Measurements from ENCODE around the gene ADAMTSL1. TPM values are rescaled to one million over a fixed set of nuclear protein-coding genes. Genes with fewer than 3 reads are reported as not detected.

The ADAMTSL1 gene
- total RNA-seq, 4 donors from 2014 or later = 0.32 to 2.3 (median 1.3) TPM

DNA sequence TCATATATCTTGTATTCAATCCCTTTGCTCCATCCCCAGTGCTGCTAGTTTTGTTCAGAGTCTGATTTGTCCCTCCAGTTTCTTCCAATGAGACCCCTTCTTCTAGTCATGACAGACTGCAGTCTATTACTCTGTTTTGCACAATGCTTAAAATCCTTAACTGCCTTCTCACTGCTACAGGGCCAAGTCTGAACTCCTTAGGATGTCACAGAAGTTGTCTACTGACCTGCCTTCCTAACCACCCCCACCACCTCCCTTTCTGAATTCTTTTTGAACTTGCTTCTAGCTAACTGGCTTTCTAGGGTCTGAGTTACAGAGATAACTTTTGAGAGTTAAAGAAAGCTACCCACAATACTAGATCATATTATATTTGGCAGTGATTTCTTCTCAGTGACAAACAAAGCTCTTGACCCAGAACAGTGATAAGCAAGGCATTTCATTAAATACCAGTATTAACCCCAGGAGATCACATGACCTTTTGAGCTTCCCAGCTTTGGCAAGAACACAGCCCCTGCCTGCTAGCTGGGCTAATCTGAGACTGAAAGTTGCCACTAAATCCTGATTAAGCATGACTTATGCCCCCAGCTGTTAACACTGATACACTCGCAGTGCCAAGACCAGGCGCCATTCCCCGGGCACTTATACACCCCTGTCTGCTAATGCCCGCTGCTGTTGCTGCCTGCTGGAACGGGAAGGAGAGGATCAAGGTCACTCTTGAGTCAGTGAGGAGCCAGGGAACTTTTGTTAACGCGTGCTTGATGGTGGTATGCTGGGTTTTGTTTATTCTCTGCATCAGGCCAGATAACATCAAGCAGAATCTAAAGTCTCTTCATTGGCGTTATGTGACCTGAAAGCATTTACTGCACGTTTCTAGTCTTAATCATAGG, 36.4 kb upstream of the ADAMTSL1 start:
- DNase-seq (ENCODE audit: low spot score in 2 of 2) = no peak
- no peaks in the 10 kb centered on the region for H3K36me3 ChIP-seq
- H3K27ac ChIP-seq = no peak overlapping the region
- TF ChIP-seq POLR2AphosphoS5 (IDR thresholded peaks at IDR 0.05) (no peak), EP300 (IDR thresholded peaks at IDR 0.05) (no peak), POLR2A (IDR thresholded peaks at IDR 0.05) (no peak), CTCF (IDR thresholded peaks at IDR 0.05) (no peak)
- WGBS = 30% methylated on average over 9 of the region's 9 CpGs
- H3K9me3 ChIP-seq = no peaks in the 10 kb centered on the region
- H3K4me1 ChIP-seq = peaks cover 22% of the 10 kb centered on the region
- no peaks in the 10 kb centered on the region for H3K27me3 ChIP-seq
- H3K4me3 ChIP-seq = peak overlapping the region; percentile 45

GRCh38 chr9:18438300-18438925, 35.5 kb upstream of the ADAMTSL1 start:
- no peaks in the 10 kb centered on the region for H3K36me3 ChIP-seq
- no peak overlapping the region for H3K27ac ChIP-seq
- TF ChIP-seq CTCF (IDR thresholded peaks at IDR 0.05) (no peak), POLR2A (IDR thresholded peaks at IDR 0.05) (no peak), EP300 (IDR thresholded peaks at IDR 0.05) (no peak), POLR2AphosphoS5 (IDR thresholded peaks at IDR 0.05) (no peak)
- DNase-seq (ENCODE audit: low spot score in 2 of 2) = peak; percentile 68 to 80
- H3K4me3 ChIP-seq = peak overlapping the region; percentile 45
- WGBS = 12% methylated on average over 31 of the region's 31 CpGs
- H3K4me1 ChIP-seq = peaks cover 25% of the 10 kb centered on the region
- no peaks in the 10 kb centered on the region for H3K27me3 ChIP-seq
- no peaks in the 10 kb centered on the region for H3K9me3 ChIP-seq

DNA sequence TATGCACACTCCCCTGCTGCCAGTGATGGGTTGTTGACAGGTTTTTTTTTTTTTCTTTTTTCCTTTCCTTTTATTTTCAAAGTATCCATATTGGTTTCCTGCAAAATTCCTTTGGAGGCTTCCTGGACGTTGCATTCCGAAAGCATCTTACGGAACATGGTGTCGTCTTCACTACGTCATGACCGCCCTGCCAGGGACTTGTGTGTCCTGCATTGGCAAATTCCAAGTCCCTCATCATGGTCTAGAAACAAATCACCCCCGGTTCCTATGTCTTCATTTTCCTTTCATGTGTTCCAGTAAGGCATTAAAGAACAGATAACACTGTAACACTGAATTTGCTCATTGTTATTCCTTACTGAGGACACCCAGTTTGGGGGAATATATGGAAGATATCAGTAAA, 35.0 kb upstream of the ADAMTSL1 start:
- WGBS = 64% methylated on average over 7 of the region's 7 CpGs
- Histone ChIP-seq H3K36me3 (no peaks in the 10 kb centered on the region), H3K9me3 (no peaks in the 10 kb centered on the region), H3K27me3 (no peaks in the 10 kb centered on the region), H3K4me1 (peaks cover 25% of the 10 kb centered on the region), H3K27ac (no peak overlapping the region), H3K4me3 (peak overlapping the region; percentile 45)
- DNase-seq (ENCODE audit: low spot score in 2 of 2) = no peak
- no peak for TF ChIP-seq CTCF (IDR thresholded peaks at IDR 0.05)

DNA sequence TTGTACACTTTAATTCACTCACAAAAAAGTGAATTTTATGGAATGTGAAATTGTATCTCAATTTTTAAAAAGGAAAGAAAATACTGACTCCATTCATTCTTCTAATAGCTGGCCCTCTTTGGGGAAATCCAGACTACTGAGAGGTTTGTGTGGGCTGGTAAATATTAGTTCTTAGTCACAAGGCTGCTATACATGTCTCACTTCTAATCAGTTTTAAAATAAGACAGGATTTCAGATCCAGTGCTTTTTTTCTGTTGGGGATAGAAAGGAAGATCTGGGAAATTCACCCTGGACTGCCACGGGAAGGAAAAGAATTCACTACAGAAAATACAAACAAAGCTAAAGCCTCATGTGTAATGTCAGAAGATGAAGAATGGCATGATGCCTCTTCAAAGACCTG, 32.7 kb upstream of the ADAMTSL1 start:
- H3K27ac ChIP-seq = no peak overlapping the region
- H3K4me1 ChIP-seq = peaks cover 25% of the 10 kb centered on the region

More for the DNA sequence above, 32.7 kb upstream of the ADAMTSL1 start:
- Histone ChIP-seq H3K4me3 (no peak overlapping the region), H3K36me3 (no peaks in the 10 kb centered on the region), H3K9me3 (no peaks in the 10 kb centered on the region), H3K27me3 (no peaks in the 10 kb centered on the region)
- 51% methylated on average over 1 of the region's 1 CpG for WGBS
- no peak for DNase-seq (ENCODE audit: low spot score in 2 of 2)
- TF ChIP-seq CTCF (IDR thresholded peaks at IDR 0.05) = no peak
- no peak for TF ChIP-seq POLR2A (IDR thresholded peaks at IDR 0.05)
- no peak for TF ChIP-seq EP300 (IDR thresholded peaks at IDR 0.05)
- no peak for TF ChIP-seq POLR2AphosphoS5 (IDR thresholded peaks at IDR 0.05)

All from suprapubic skin (tissue), 4 donors.